Activated naive CD4-positive, alpha-beta T cell (primary cell): ENCODE results near the gene AKAP9.
"Not testable (repeated sequence)": the region's sequence is repeated elsewhere in the genome, so short reads cannot be mapped to it uniquely, and the experiment has no call there.

Experiments
- DNase-seq, 4 experiments: peaks; one replicate each; lab custom pipeline; 2025; lab: John Stamatoyannopoulos, UW

Gene AKAP9

DNA sequence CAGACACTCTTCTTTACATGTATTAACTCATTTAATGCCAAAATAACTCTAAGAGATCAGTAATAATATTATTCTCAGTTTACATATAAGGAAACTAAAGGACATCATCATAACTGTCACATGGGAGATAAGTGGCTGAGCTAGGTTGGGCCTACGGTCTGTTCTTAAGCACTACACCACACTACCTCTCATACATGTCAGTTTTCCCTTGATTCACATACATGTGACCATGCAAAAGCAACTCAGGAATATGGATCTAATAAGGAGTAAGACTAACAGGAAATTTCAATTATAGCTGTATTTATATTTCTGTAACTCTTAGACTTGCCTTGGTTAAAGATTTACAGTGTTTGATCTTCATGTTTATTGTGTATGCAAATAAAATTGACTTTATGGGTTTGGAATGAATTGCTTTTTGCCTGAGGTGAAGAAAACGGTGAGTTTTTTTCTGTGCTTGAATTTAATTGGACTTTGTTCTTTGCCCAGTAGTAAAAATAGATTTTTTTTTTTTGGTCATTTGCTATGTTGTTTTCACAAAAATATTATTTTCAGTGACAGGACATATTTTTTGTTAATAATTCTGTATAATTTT is 123.9 kb downstream of the AKAP9 start:
- DNase-seq, result no peak

DNA sequence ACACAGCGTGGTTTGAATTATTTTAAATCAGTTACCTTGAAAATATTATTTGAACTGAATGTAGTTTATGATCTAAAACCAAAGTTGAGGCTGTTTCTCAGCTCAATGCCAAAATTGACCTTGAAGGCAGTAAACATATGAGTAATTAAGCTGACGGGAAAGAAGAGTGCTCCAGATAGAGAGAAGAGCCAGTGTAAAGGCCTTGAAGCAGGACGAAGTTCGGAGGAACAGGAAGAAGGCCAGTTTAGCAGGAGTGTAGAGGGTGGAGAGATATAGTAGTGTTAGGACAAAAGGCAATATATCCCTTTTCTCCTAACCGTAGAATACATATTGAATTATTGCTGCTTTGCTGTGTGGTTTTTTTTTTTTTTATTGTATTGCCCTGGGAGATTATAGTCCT is 130.4 kb downstream of the AKAP9 start:
- no peak for DNase-seq

DNA sequence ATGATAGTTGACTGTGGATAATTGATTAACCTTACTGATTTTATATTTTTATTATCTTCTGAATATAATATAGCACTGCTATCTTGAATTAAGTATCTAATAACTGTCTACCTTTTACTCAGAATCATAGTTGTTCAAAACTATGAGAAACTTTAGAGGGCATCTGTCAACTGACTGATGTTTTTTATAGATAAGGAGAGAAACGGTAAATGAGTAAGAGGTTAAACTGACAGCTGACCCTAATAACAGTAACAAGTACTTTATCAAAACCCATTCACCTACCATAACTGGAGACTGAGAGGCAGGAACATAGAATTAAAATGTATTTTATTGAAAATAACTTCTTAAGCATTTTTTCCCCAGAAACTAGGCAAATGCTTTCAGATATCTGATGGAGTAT is 131.5 kb downstream of the AKAP9 start:
- no peak for DNase-seq

DNA sequence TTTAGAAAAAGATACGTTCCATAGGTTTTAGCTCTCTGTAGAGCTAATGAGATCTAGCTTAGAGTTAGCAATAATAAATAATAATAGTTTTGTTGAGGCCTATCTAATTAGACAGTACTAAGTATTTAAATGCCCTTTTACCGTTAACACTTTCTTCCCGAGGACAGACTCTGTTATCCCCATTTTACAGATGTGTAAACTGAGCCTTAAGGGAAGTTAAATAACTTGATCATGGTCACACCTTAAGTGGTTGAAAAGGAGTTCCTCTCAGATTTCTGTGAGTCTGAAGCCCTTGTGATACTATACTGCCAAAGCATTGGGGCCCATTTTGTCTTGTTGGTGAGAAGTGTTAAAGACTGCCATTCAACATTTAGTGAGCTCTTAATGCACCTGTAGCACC is 132.0 kb downstream of the AKAP9 start:
- no peak for DNase-seq

DNA sequence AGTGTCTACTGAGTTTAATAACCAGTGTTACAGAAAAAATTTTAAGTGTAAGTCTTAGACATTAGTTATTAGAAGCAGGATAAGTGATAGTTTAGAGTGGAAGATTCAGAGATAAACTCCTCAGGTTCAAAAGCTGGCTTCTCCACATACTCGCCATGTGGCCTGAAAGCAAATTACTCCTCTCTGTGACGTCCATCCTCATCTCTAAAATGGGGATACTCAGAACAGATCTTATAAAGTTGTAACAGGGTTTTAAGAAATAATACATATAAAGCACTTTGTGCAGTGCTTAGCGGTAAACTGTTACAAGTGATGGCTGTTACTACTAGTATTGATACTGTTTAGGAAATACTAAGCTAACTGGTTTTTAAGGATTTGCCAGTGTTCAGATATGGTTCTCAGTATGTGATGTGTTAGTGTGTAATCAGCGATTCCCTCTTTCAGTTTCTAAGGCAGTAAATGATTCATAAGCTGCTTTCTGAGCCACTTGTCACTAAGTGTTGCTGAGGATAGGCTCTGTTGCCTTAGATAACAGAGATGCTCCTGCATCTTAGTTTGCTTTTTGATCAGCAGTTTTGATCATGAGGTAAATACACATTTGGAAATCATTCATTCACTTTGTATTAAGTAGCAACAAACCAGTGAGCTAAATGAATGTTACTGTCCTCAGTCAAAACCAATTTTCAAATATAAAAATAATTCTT is 134.9 kb downstream of the AKAP9 start:
- no peak for DNase-seq

DNA sequence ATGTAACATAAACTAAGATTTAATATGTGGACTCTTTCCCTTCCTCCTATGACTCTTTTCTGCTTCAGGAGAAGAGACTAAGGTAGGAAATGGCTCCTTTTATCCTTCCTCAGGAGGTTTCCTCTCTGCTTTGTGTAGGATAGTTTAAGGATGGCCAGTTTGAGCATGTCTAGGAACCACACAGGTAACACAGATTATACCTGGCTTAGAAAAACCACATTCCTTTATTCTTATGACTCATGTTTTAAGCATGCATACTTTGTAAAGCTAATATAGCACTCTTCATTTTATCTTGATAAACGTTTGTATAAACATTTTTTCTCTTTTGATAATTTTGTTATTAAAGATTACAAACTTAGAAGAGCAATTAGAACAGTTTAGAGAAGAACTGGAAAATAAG is 135.8 kb downstream of the AKAP9 start:
- DNase-seq, result no peak

DNA sequence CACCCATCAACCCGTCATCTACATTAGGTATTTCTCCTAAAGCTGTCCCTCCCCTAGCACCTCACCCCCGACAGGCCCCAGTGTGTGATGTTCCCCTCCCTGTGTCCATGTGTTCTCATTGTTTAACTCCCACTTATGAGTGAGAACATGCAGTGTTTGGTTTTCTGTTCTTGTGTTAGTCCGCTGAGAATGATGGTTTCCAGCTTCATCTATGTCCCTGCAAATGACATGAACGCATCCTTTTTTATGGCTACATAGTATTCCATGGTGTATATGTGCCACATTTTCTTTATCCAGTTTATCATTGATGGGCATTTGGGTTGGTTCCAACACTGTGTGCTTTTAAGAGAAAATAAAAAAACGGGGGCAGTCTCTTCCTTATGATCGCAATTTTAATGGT is 143.3 kb downstream of the AKAP9 start:
- not testable (repeated sequence) for DNase-seq

DNA sequence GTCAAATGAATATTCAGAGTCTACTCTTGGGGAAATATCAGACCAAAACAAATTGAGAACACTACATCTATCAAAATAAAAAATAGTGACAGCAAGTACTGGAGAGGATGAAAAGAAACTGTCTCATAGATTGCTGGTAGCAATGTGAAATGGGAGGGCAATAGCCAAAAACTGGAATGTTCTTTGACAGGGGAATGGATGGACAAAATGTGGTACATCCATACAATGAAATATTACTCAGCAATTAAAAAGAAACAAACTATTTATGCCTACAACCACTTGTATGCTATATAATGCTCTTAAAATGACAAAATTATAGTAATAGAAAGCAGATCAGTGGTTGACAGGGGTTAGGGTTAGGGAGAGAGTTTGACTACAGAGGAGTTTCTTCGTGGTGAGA is 147.6 kb downstream of the AKAP9 start:
- DNase-seq, result no peak

DNA sequence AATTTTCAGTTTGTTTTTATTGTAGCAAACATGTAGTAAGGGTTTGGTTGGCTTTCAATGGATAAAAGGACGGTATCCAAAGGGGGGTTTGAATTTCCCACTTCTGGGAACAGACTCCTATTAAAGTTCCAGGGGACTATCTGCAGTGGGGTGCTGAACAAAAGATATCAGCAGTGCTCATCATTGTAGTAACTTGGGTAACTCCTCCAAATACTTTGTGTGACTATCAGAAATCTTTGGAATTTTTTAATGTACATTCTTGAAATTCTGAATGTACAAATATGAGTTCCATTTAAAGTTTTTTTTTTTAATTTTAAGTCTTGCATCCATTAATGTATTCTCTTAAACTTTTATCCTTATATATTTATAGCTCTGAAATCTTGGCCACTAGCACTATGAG is 151.5 kb downstream of the AKAP9 start:
- no peak for DNase-seq

DNA sequence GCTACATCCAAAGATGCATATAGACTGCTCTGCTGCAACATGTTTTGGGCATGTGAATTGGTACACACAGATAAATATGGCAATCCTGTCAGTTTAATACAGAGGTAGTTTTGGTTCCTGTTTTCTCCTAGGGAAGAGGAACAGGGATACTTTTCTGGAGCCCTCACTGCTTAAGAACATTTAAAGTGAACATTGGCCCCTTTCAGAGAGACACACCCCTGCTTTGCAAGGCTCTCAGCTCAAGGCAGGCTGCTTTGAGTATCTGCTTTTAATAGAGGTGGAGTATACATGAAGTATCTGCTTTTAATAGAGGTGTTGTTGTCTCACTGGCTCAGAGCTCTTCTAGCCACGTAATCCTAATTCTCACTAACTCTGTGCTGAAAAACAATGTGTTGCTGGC is 154.7 kb downstream of the AKAP9 start:
- DNase-seq, result no peak

DNA sequence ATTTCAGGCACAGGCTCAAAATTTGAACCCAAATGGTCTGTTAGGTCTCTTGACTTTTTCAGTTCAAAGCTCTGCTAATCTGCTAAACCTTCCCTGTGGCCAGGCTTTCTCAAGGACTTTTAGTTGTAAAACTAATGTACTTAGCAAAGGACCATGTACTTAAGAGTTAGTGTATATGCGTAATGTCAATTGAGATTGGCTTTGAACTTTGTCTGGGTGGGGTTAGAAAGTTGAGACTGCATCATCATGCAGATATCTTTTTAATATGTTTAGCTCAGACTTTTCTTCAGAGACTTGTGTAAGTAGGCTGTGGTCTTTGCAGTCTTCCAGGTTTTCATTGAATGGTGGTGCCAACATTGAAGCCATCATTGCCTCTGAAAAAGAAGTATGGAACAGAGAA is 159.9 kb downstream of the AKAP9 start:
- DNase-seq, result no peak

DNA sequence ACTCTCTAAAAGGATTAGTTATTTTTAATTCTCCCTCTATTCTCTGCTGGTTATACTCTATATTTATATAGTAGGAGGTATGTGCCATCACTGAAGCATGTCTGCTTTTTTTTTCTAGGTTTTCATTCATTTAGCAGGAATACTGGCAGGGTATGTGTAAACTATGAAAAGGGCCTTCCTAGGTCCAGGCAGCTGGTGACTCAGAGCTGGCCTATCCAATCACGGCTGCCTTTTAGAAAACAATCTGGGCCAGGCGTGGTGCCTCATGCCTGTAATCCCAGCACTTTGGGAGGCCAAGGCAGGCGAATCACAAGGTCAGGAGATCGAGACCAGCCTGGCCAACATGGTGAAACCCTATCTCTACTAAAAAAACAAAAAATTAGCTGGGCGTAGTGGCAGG is 162.2 kb downstream of the AKAP9 start:
- DNase-seq, result not testable (repeated sequence)

DNA sequence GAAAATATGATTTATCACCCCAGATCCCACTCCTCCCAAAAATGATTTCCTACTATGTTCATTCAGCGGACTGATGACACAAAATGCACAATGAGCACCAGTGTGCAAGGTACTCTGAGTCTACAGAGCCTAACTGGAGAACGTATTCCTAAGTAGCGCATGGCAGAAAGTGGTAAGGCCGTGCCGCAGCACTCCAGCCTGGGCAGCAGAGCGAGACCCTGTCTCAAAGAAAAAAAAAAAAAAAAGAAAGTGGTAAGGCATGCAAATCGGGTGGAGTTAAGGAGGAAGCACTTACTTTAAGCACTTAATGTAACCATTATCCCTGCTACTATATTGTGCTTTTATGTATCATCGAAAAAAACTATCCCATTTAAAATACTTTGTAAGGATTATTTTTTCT is 168.2 kb downstream of the AKAP9 start:
- DNase-seq, result no peak

DNA sequence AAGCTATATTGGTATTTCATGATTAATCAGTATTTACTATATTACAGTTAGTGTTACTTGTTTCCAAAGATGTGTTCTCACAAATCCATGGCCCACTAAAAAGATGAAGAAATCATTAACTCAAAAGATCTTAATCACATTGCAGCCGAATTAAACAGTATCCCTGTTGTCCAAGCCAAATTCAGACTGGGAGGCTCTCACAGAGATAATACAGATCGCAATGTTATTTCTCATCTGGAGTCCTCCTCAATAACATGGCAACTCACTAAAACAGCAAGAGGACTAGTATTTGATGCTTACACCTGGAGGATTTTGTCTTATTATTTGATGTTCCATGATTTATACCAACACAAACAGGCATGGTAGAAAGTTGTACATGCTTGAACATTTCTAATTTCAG is 170.2 kb downstream of the AKAP9 start:
- no peak for DNase-seq

DNA sequence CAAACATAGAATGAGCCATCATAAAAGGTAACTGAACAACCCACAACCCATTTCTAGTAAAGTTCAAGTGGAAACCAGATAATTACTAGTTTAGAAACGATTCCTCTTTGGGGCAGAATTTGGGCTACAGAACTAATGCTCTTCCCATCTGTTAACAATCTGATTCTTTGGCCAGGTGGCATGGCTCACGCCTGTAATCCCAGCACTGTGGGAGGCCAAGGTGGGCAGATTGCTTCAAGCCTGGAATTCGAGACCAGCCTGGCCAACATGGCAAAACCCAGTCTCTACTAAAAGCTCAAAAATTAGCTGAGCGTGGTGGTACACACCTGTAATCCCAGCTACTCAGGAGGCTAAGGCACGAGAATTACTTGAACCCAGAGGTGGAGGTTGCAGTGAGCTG is 175.2 kb downstream of the AKAP9 start:
- DNase-seq, result no peak

DNA sequence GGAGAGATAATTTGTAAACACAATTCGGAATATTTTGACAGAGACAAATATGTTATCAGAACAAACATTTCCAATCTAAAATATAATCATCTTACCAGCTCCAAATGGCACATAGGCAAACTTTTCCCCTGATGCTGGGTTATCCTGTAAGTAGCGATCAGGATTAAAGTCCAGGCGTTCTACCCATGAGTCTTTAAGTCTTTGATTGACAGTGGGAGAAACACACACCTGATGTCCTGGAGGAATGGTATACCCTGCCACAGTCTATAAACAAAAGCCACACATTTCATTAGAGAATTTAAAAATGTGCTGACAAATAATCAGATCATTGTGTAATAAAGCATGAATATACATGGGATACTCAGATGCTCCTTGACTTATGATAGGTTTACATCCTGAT is 176.3 kb downstream of the AKAP9 start:
- no peak for DNase-seq

DNA sequence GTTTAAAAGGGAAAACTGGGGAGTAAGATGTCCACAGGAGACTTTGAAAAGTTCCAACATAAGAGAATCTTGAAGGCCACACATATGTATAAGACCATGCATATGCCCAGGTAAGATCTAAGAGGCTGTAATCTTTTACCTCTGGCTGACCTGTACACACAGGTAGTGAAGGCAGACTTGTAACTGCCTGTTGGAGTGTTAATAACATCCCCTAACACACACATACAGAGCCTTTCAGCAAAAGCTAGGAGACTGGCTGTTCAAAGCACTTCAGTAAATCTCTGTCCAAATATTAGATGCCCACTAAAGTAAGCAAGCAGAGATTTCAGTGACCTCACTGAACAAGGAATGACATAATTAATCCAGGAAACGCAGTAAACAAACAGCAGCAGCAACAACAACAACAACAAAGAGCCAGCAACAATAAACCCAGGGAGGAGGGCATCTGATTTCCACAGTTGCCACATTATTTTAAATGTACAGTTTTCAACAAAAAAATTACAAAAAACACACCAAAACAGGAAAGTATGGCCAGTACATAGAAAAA is 178.6 kb downstream of the AKAP9 start:
- no peak for DNase-seq

DNA sequence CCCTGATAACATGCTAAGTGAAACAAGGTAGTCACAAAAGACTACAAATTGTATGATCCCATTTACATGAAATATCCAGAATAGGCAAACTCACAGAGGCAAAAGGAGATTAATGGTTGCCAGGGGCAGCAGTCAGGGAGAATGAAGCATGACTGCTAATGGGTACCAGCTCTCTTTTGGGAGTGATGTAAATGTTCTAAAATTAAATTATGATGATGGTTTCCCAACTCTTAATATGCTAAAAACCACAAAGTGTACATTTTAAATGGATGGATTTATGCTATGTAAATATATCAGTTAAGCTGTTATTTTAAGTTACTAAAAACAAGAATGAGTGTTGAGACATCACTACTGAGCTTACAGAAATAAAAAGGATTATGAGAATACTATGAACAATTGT is 181.0 kb downstream of the AKAP9 start:
- DNase-seq, result no peak

DNA sequence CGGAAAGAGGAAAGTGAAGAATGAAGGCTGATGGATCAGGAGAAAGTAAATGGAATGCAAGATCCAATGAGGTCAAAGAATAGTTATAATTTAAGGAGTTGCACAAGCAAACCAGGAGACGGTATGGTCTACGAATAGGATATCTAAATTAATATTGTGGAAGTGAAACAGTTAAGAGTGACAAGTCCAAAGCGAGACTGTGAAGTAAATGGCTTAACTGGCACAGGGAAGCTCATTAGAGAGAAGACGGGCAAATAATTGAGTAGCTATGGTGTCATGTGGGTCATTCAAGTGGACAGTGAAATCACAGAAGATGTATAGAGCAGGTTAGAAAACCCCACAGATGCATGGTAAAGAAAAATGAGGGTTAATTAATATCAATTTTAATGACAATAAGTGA is 190.4 kb downstream of the AKAP9 start:
- DNase-seq, result no peak

DNA sequence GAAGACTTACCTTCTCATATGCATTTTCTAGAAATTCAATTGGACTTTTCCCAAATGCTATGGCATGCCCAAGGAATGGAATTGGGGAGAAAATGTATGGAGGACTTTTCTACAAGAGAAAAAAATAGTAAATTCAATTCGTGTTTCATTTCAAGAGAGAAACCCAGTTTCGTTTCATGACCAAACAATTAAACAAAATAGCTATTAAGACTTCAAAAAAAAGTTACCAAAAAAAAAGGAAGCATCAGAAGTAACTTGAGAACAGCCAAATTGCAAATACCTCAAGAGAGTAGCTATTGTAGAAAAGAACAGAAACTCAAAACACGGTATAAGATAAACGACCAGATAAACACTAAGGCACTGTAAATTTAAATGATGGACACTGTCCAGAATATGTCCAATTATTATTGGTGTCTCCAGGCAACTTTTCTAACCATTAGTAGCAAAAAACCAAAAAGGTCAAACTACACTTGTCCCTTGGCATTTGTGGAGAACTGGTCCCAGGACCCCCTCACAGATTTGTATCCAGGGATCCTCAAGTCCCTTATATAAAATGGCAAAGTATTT is 191.2 kb downstream of the AKAP9 start:
- no peak for DNase-seq

DNA sequence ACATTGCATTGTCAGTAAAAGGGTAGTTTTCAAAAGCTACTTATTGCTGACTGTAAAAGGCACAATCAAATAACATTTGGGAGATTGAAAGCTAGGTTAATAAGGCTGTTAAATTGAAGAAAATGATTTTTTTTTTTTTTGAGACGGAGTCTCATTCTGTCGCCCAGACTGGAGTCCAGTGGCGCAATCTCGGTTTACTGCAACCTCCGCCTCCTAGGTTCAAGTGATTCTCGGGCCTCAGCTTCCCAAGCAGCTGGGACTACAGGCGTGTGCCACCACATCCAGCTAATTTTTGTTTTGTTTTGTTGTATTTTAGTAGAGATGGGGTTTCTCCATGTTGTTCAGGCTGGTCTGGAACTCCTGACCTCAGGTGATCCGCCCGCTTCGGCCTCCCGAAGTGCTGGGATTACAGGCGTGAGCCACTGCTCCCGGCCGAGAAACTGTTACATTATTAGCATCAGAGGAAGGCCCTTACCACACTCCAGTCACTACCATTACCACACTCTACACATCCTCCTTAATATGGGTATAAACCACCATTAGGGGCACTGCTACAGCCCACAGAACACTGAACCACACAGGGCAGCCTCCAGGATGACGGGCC is 192.6 kb downstream of the AKAP9 start:
- DNase-seq, result no peak

DNA sequence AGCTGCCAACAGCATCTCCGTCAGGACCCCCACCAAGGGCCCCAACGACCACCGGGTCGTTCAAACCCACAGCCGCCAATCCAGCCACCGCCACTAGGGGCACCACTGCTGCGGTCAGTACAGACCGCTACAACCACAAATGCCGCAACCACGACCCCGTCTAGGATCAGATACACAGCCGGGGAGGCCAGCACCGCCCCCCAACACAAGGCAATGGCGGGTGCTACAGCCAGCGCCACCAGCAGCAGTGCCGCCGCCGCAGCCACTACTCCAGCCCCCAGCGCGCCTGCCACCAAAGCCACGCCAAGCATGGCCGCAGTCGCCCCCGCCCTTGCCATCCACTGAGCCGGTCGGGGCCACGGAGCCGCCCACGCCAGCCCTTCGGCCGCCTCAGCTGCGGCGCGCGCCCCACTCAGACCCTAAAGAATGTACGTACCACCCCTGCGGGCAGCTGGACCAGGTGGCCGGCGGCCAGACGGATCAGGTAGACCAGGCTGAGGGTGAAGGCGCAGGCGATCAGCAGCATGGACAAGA is 193.1 kb downstream of the AKAP9 start:
- DNase-seq, result peak; percentile 18 to 42 (median 26)
